H1 (cell line): Measurements from ENCODE around the gene EME2. TPM values are rescaled to one million over a fixed set of nuclear protein-coding genes. Genes with fewer than 3 reads are reported as not detected.

ENCODE experiments used
- CTCF ChIA-PET: fragments of 300-600 bp; sonication (Branson Sonifier 250); formaldehyde crosslinking; loops from one replicate; lab custom pipeline; 2021; ENCODE audit not compliant: partially characterized antibody; lab: Charles Lee
- POLR2A ChIA-PET: fragments of 300-600 bp; sonication (Branson Sonifier 250); formaldehyde crosslinking; loops from one replicate; lab custom pipeline; 2021; ENCODE audit warnings: inconsistent platforms; ENCODE audit not compliant: partially characterized antibody; lab: Charles Lee
- DNase-seq, 2 experiments: peaks; one replicate each; pipeline versions ENCODE4 v3.0.0 to v3.0.0-alpha.2; 2010 to 2022; ENCODE audit warnings: low spot score in 2 of 2, low read depth in 1 of 2, mixed read lengths in 1 of 2
- FAIRE-seq: peaks from 2 replicates; lab custom pipeline; 2011; peaks lifted over from hg19 to GRCh38; lab: Jason Lieb, UNC
- H2AFZ ChIP-seq: 2 replicates; pipeline ENCODE4 v1.8.1; 2012; ENCODE audit warnings: low read length, inconsistent platforms
- H2AK5ac ChIP-seq: 2 replicates; pipeline ENCODE4 v1.6.1; 2013; ENCODE audit warnings: low read depth, low read length
- H2BK120ac ChIP-seq: replicated peaks from 2 replicates; pipeline ENCODE3; 2013; ENCODE audit warnings: low read depth, low read length, inconsistent platforms
- H2BK12ac ChIP-seq: 2 replicates; pipeline ENCODE4 v1.6.1; 2013; ENCODE audit warnings: low read depth, low read length
- H2BK15ac ChIP-seq: 2 replicates; pipeline ENCODE4 v1.6.1; 2013; ENCODE audit warnings: low read length
- H2BK20ac ChIP-seq: 2 replicates; pipeline ENCODE4 v1.6.1; 2013; ENCODE audit warnings: low read length
- H2BK5ac ChIP-seq: 2 replicates; pipeline ENCODE4 v1.6.1; 2013; ENCODE audit warnings: low read depth, low read length
- H3K14ac ChIP-seq: 2 replicates; pipeline ENCODE4 v1.6.1; 2013; ENCODE audit warnings: inconsistent platforms; ENCODE audit not compliant: insufficient read length
- H3K18ac ChIP-seq: 2 replicates; pipeline ENCODE4 v1.6.1; 2013; ENCODE audit warnings: low read length; ENCODE audit errors: extremely low read depth
- H3K23ac ChIP-seq: 2 replicates; pipeline ENCODE4 v1.6.1; 2013; ENCODE audit warnings: inconsistent platforms; ENCODE audit not compliant: insufficient read length
- H3K23me2 ChIP-seq: 2 replicates; pipeline ENCODE4 v1.6.1; 2013; ENCODE audit warnings: low read depth, low read length
- H3K27ac ChIP-seq: 2 replicates; pipeline ENCODE4 v1.6.1; 2011; ENCODE audit warnings: low read depth, low read length, inconsistent platforms
- H3K27me3 ChIP-seq, 4 experiments: replicated peaks in 1 of 4; 1 replicate in 1 of 4; 2 replicates in 3 of 4; pipeline versions ENCODE4 v1.6.1 to v1.8.1; 2011 to 2013; ENCODE audit warnings: low read length in 3 of 4, mild to moderate bottlenecking in 3 of 4, inconsistent platforms in 2 of 4, mixed read lengths in 2 of 4, moderate library complexity in 1 of 4; ENCODE audit not compliant: control insufficient read depth in 3 of 4, insufficient read depth in 3 of 4; ENCODE audit errors: extremely low read depth in 1 of 4
- H3K36me3 ChIP-seq, 4 experiments: 2 replicates each; pipeline versions ENCODE4 v1.6.1 to v1.8.1; 2011 to 2013; ENCODE audit warnings: mild to moderate bottlenecking in 4 of 4, low read length in 3 of 4, moderate library complexity in 2 of 4, control low read depth in 1 of 4, inconsistent platforms in 1 of 4; ENCODE audit not compliant: insufficient read depth in 4 of 4, control insufficient read depth in 2 of 4
- H3K4ac ChIP-seq: replicated peaks from 2 replicates; pipeline ENCODE3; 2013; ENCODE audit warnings: low read length, low read depth, mixed read lengths, inconsistent platforms; ENCODE audit not compliant: insufficient read length
- H3K4me1 ChIP-seq, 4 experiments: replicated peaks in 1 of 4; 1 replicate in 1 of 4; 2 replicates in 3 of 4; pipeline versions ENCODE4 v1.6.1 to v1.8.1; 2011 to 2013; ENCODE audit warnings: low read length in 3 of 4, inconsistent platforms in 2 of 4, mixed read lengths in 1 of 4; ENCODE audit not compliant: insufficient read depth in 4 of 4, control insufficient read depth in 3 of 4
- H3K4me2 ChIP-seq, 2 experiments: 2 replicates each; pipeline versions ENCODE4 v1.6.1 to v1.8.1; 2011 to 2013; ENCODE audit warnings: low read depth in 2 of 2, low read length in 2 of 2, control low read depth in 1 of 2, inconsistent platforms in 1 of 2, mild to moderate bottlenecking in 1 of 2; ENCODE audit not compliant: insufficient read depth in 1 of 2
- H3K4me3 ChIP-seq, 4 experiments: fragments of 200-600, 300-600 bp in 1 of 4; sonication (generic), shearing (Covaris generic), sonication (Bioruptor Twin) in 1 of 4; 2 replicates each; pipeline versions ENCODE4 v1.5.1 to v1.8.1; 2011 to 2016; ENCODE audit warnings: low read length in 4 of 4, low read depth in 3 of 4, control low read depth in 2 of 4, inconsistent platforms in 2 of 4, mild to moderate bottlenecking in 2 of 4, mixed read lengths in 1 of 4, moderate library complexity in 1 of 4; ENCODE audit not compliant: insufficient read depth in 2 of 4; ENCODE audit errors: extremely low read depth in 1 of 4
- H3K56ac ChIP-seq: replicated peaks from 2 replicates; pipeline ENCODE3; 2013; ENCODE audit warnings: low read depth, mild to moderate bottlenecking, mixed read lengths, low read length, inconsistent platforms; ENCODE audit not compliant: insufficient read length
- H3K79me1 ChIP-seq: 2 replicates; pipeline ENCODE4 v1.6.1; 2013; ENCODE audit warnings: low read depth, low read length, control low read depth
- H3K79me2 ChIP-seq, 2 experiments: 2 replicates each; pipeline versions ENCODE4 v1.6.1 to v1.8.1; 2012 to 2013; ENCODE audit warnings: low read length in 2 of 2, mild to moderate bottlenecking in 2 of 2, inconsistent platforms in 1 of 2; ENCODE audit not compliant: insufficient read depth in 2 of 2, control insufficient read depth in 1 of 2
- H3K9ac ChIP-seq, 4 experiments: replicated peaks in 1 of 4; 1 replicate in 1 of 4; 2 replicates in 3 of 4; pipeline versions ENCODE4 v1.6.1 to v1.8.1; 2011 to 2013; ENCODE audit warnings: low read depth in 3 of 4, low read length in 3 of 4, control low read depth in 2 of 4, mild to moderate bottlenecking in 2 of 4, moderate library complexity in 2 of 4, inconsistent platforms in 1 of 4; ENCODE audit errors: extremely low read depth in 1 of 4
- H3K9me3 ChIP-seq, 2 experiments: 2 replicates each; pipeline versions ENCODE4 v1.6.1 to v1.8.1; 2012 to 2013; ENCODE audit warnings: mild to moderate bottlenecking in 2 of 2, moderate library complexity in 2 of 2, control low read depth in 1 of 2, inconsistent platforms in 1 of 2, low read depth in 1 of 2, low read length in 1 of 2, mixed read lengths in 1 of 2; ENCODE audit not compliant: insufficient read depth in 2 of 2
- H4K20me1 ChIP-seq, 2 experiments: replicated peaks in 1 of 2; 2 replicates each; pipeline versions ENCODE3 to v1.8.1; 2011 to 2013; ENCODE audit warnings: inconsistent platforms in 2 of 2, low read length in 2 of 2, mild to moderate bottlenecking in 1 of 2; ENCODE audit not compliant: insufficient read depth in 2 of 2, control insufficient read depth in 1 of 2
- H4K5ac ChIP-seq: 2 replicates; pipeline ENCODE4 v1.6.1; 2013; ENCODE audit warnings: low read length, low read depth, mixed read lengths, inconsistent platforms; ENCODE audit not compliant: insufficient read length
- H4K8ac ChIP-seq: 2 replicates; pipeline ENCODE4 v1.8.0; 2013; ENCODE audit warnings: mild to moderate bottlenecking, moderate library complexity, low read length, inconsistent platforms; ENCODE audit not compliant: insufficient read depth; ENCODE audit errors: extremely low read depth
- H4K91ac ChIP-seq: replicated peaks from 2 replicates; pipeline ENCODE3; 2013; ENCODE audit warnings: low read length, mixed read lengths, inconsistent platforms; ENCODE audit not compliant: insufficient read length
- POLR2A ChIP-seq, 2 experiments: IDR thresholded peaks; 1 replicate in 1 of 2; 2 replicates in 1 of 2; pipeline ENCODE4 v1.6.1; 2011; ENCODE audit warnings: low read depth in 2 of 2, low read length in 2 of 2, mild to moderate bottlenecking in 2 of 2; ENCODE audit errors: control extremely low read depth in 1 of 2
- POLR2AphosphoS5 ChIP-seq: IDR thresholded peaks from 2 replicates; pipeline ENCODE4 v1.6.1; 2011; ENCODE audit warnings: low read depth, low read length
- TEAD4 ChIP-seq: IDR thresholded peaks from 2 replicates; pipeline ENCODE4 v1.6.1; 2012; ENCODE audit warnings: low read depth, low read length, inconsistent platforms, mixed read lengths
- WGBS, 2 experiments: shearing (Covaris generic) in 1 of 2; methylation state at CpG; one replicate each; pipeline versions ENCODE4 v1.1.6 to v1.1.7; 2013 to 2015; ENCODE audit warnings: low lambda C conversion rate in 2 of 2, mixed read lengths in 2 of 2, inconsistent platforms in 1 of 2, low coverage in 1 of 2, missing lambda C conversion rate in 1 of 2; ENCODE audit not compliant: insufficient replicate concordance in 2 of 2, insufficient coverage in 1 of 2, insufficient read length in 1 of 2; ENCODE audit errors: extremely low coverage in 1 of 2, missing lambda C conversion rate in 1 of 2; 5-methylcytosine and 5-hydroxymethylcytosine counted together
- polyA plus RNA-seq, 7 experiments: library from polyadenylated mRNA; depleted of rRNA in 3 of 7; stranded (reverse) in 5 of 7; unstranded in 2 of 7; fragments of >200 nt in 5 of 7; fragments of 200-250 nt in 2 of 7; gene quantifications; 1 replicate in 5 of 7; 2 replicates in 1 of 7; 4 replicates in 1 of 7; pipeline versions ENCODE4 v1.2.1 to v1.2.3, GENCODE V29; 2011 to 2013; ENCODE audit warnings: missing spikeins in 2 of 7, mixed read lengths in 2 of 7
- total RNA-seq: library from RNA; stranded (reverse); fragmentation: NEBNext Ultra II Directional; extraction: Animal tissue kit (Norgen Biotek cat#: 25700); gene quantifications from 2 replicates; pipeline ENCODE4 v1.2.1, GENCODE V29; 2021

The EME2 gene
- total and polyA plus RNA-seq, 2 of the 8 experiments (the other 6 are each of a cell fraction or from before 2014, with no cell fraction given): 13.1 to 19.7 TPM

GRCh38 chr16:1775846-1776671 lies 3.4 kb downstream of the EME2 start:
- Histone ChIP-seq H4K8ac (0 out of 2 replicates have a peak overlapping the region, but pooled peaks have one; percentile 20), H3K23me2 (peaks cover 9% of the 10 kb centered on the region), H3K23ac (no peak overlapping the region), H3K18ac (no peak overlapping the region), H4K91ac (no peak overlapping the region), H4K20me1 (peaks cover 0 to 29% of the 10 kb centered on the region in 2 experiments), H3K79me2 (peaks cover 0 to 15% of the 10 kb centered on the region in 2 experiments; a peak in 1 of 4 replicates), H4K5ac (no peak overlapping the region), H3K4me2 (no peak overlapping the region), H2BK20ac (no peak overlapping the region), H2AK5ac (no peak overlapping the region), H2BK5ac (no peak overlapping the region)
- POLR2A ChIA-PET: interaction anchor here (0.6 to 13.5 kb wide), 9 partner anchors 4 to 1356 kb away, joined by 3 to 246 read pairs (median 3); partner anchors contain the start of genes EME2, MRPS34, NME3 and NUBP2
- TF ChIP-seq TEAD4: no peak
- peak in 1 of 2 experiments; percentile 7; a peak in 1 of 3 replicates for TF ChIP-seq POLR2A (IDR thresholded peaks at IDR 0.05; ENCODE audit: control extremely low read depth in 1 of 2, low read depth in 2 of 2, low read length in 2 of 2)
- peak; percentile 43; the same call in 1 of the 2 replicates for TF ChIP-seq POLR2AphosphoS5
- TF ChIP-seq, all 59 proteins: peak for 2
- Histone ChIP-seq H3K79me1 (peaks cover 7% of the 10 kb centered on the region), H2BK120ac (no peak overlapping the region), H2BK15ac (no peak overlapping the region), H3K14ac (no peak overlapping the region), H2AFZ (no peak overlapping the region), H2BK12ac (no peak overlapping the region), H3K56ac (no peak overlapping the region), H3K9me3 (no peaks in the 10 kb centered on the region), H3K4me3 (no peak overlapping the region), H3K4ac (no peak overlapping the region), H3K4me1 (peaks cover 0 to 7% (median 5%) of the 10 kb centered on the region in 4 experiments; a peak in 5 of 7 replicates), H3K9ac (no peak overlapping the region), H3K36me3 (peaks cover 0 to 23% (median 9%) of the 10 kb centered on the region in 4 experiments; a peak in 5 of 8 replicates), H3K27me3 (no peaks in the 10 kb centered on the region), H3K27ac (no peak overlapping the region)
- CTCF ChIA-PET: interaction anchor here (1.1 to 2.3 kb wide), 2 partner anchors 7 to 12 kb away, joined by 5 to 7 read pairs; partner anchors contain the start of genes NUBP2 and SPSB3
- FAIRE-seq (no peak), DNase-seq (no peak)
- 88% methylated on average over 12 of the region's 28 CpGs; no CpG with 5 or more reads in 1 of the 2 experiments for WGBS, 2 experiments
